D341Med (cell line): ENCODE results near the gene RBMS1.

Experiments
- DNase-seq: peaks from one replicate; pipeline ENCODE4 v3.0.0; 2012; ENCODE audit warnings: low spot score

The RBMS1 gene

GRCh38 chr2:160333324-160334027 lies 160.1 kb downstream of the RBMS1 start:
- DNase-seq = no peak

- no peak for DNase-seq
Observed at GRCh38 chr2:160332318-160332717, 161.3 kb downstream of the RBMS1 start.

GRCh38 chr2:160331258-160332025 lies 162.2 kb downstream of the RBMS1 start:
- DNase-seq = no peak

GRCh38 chr2:160328811-160329527 lies 164.6 kb downstream of the RBMS1 start:
- no peak for DNase-seq

GRCh38 chr2:160326786-160327185 lies 166.8 kb downstream of the RBMS1 start:
- DNase-seq = no peak

- no peak for DNase-seq
Observed at GRCh38 chr2:160325418-160325817, 168.2 kb downstream of the RBMS1 start.

- DNase-seq = no peak
Observed at GRCh38 chr2:160324917-160325316, 168.7 kb downstream of the RBMS1 start.

GRCh38 chr2:160324161-160324800 lies 169.3 kb downstream of the RBMS1 start:
- peak; percentile 52 for DNase-seq

GRCh38 chr2:160322320-160322719 lies 171.3 kb downstream of the RBMS1 start:
- no peak for DNase-seq

GRCh38 chr2:160321006-160321405 lies 172.6 kb downstream of the RBMS1 start:
- DNase-seq = no peak

GRCh38 chr2:160319700-160320099 lies 173.9 kb downstream of the RBMS1 start:
- DNase-seq = no peak

GRCh38 chr2:160318218-160318617 lies 175.4 kb downstream of the RBMS1 start:
- no peak for DNase-seq

GRCh38 chr2:160317181-160318099 lies 176.2 kb downstream of the RBMS1 start:
- no peak for DNase-seq

GRCh38 chr2:160315337-160315736 lies 178.3 kb downstream of the RBMS1 start:
- no peak for DNase-seq

GRCh38 chr2:160310118-160310828 lies 183.3 kb downstream of the RBMS1 start:
- no peak for DNase-seq

- no peak for DNase-seq
Observed at GRCh38 chr2:160309585-160309984, 184.0 kb downstream of the RBMS1 start.

GRCh38 chr2:160308915-160309314 lies 184.7 kb downstream of the RBMS1 start:
- DNase-seq = no peak

GRCh38 chr2:160308476-160308875 lies 185.1 kb downstream of the RBMS1 start:
- DNase-seq = no peak

GRCh38 chr2:160306985-160307384 lies 186.6 kb downstream of the RBMS1 start:
- no peak for DNase-seq

- no peak for DNase-seq
Observed at GRCh38 chr2:160305081-160305750, 188.4 kb downstream of the RBMS1 start.
